Adrenal gland (tissue), 5 donors: ENCODE measurements around the gene PDLIM7.

Experiments used
- POLR2A ChIP-seq, 2 donors: fragments of 450-650 bp; IDR thresholded peaks; one replicate each; pipeline ENCODE4 v1.6.1; 2017; ENCODE audit warnings: antibody characterized with exemption in 2 of 2, mild to moderate bottlenecking in 2 of 2, moderate library complexity in 1 of 2
- TF ChIP-seq, protein P1 (sequence below), 6 experiments: fragments of 450-650 bp in 4 of 6; fragments of 200-600 bp in 2 of 6; sonication (generic) in 1 of 6; IDR thresholded peaks; 1 replicate in 5 of 6; 2 replicates in 1 of 6; pipeline versions ENCODE4 v1.5.1 to v1.8.0; 2016 to 2021; ENCODE audit warnings: antibody characterized with exemption in 6 of 6, mild to moderate bottlenecking in 2 of 6, moderate library complexity in 1 of 6
- donor health status: DM: no; HTN: no; CAD: no.

DNA sequence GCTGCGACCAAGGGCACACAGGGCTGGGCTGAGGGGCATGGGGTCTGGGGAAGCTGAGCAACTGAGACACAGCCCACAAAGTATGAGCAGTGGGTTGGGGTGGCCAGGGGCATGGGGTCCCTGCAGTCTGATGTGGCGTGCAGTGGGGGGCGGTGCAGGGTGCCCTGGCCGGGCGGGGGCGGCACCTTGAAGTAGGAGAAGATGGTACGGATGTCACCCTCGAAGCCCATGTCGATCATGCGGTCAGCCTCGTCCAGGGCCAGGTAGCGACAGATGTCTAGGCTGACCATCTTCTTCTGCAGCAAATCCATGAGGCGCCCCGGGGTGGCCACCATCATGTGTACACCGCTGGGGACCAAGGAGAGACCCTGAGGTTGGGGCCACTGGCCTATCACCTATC, 16.1 kb upstream of the PDLIM7 start:
- TF ChIP-seq, protein P1, sequence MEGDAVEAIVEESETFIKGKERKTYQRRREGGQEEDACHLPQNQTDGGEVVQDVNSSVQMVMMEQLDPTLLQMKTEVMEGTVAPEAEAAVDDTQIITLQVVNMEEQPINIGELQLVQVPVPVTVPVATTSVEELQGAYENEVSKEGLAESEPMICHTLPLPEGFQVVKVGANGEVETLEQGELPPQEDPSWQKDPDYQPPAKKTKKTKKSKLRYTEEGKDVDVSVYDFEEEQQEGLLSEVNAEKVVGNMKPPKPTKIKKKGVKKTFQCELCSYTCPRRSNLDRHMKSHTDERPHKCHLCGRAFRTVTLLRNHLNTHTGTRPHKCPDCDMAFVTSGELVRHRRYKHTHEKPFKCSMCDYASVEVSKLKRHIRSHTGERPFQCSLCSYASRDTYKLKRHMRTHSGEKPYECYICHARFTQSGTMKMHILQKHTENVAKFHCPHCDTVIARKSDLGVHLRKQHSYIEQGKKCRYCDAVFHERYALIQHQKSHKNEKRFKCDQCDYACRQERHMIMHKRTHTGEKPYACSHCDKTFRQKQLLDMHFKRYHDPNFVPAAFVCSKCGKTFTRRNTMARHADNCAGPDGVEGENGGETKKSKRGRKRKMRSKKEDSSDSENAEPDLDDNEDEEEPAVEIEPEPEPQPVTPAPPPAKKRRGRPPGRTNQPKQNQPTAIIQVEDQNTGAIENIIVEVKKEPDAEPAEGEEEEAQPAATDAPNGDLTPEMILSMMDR (IDR thresholded peaks at IDR 0.05) = no peak
- no peak for TF ChIP-seq POLR2A (IDR thresholded peaks at IDR 0.05)
